GM21717 (cell line): Measurements from ENCODE around the gene MAMLD1.

Experiments used
- ATAC-seq: cut with Tn5 transposase; IDR thresholded peaks from one replicate; pipeline ENCODE4 v1.9.1; 2021; ENCODE audit warnings: mild to moderate bottlenecking, moderate library complexity; ENCODE audit not compliant: unreplicated experiment

MAMLD1 gene

DNA sequence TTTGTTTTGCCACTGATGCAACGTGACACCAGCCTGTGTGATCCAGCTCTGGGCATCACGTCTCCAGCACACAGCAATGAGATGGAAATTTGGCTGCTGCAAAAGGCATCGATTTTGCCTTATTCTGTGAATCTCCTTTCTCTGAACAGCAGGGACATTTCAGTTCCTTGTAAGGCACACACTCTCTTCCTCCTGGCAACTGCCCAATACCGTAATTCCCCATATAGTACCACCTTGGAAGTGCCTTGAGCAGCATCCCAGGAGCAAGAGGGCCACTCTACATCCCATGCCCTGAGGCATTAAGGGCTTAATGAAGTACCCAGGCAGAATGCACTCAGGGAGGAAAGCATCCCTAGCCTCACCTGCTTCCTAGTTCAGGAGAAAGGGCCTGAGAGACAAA, 10.5 kb upstream of the MAMLD1 start:
- ATAC-seq, result no peak

DNA sequence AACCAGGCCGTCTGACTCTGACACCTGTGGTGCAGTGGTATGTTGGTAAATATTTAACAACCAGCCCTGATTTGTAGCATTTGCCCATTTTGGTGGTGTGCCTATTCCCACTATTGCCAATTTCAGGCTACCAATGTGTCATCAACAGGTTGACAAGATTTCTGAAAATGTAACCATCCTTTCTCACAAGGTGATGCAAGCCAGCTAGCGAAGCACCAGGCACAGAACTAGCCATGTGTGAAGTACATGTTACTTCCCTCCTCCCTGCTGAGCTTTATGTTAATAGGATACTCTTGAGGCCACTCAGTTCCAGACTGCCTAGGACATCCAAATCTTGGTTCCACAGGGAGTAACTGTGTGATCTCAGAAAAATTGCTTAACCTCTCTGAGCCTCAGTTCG, 7.2 kb upstream of the MAMLD1 start:
- ATAC-seq, result no peak

DNA sequence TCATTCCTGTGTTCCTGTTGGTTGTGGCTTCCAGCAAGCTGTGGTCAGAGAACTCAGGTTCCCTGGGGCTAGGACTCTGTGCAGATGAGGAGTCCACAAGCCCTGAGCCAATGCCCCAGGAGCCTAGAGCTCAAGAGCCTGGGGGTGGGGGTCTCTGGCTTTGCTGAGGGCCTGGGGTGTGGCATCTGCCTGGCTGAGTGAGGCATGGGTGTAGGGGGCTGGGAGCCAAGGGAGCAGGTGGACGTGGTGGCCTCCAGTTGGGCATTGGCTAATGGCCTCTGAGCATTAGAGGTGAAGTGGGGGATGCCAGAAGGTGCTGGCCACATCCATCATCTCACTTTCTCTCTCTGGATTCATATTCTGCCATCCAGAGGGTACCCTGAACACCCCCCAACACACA, 5.3 kb upstream of the MAMLD1 start:
- no peak for ATAC-seq

DNA sequence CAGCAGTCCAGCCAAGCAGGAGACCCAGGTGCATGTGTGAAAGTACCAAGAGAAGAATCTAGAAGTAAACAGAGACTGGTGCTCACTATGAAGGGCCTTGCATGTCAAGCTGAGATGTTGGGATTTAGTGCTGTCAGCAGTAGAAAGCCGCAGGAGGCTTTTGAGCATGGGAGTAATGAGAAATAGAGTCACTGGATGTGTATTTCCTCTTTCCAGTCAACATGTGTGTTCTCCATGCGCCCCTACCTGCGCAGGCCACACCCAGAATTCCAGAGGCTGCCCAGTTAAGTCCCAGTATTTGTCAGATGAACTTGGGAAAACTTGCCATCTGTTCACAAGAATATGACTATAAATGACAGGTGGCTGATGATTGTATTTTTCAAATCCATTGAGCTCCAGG, 4.5 kb upstream of the MAMLD1 start:
- ATAC-seq, result no peak

DNA sequence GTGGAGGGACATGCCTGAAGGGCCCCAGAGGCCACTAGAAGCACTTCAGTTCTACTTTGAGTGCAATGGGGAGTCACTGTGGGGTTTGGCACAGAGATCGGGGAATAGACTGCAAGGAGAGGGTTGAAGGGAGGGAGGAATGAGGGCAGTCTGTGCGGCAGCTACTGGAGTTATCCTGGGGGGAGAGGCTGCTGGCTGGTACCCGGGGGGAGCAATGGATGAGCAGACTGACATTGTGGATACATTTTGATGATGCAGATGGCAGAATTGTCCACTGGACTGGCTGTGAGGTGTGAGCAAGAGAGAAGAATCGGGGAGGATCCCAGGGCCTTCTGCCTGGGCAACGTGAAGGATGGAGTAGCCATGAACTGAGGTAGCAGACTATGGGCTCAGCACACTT, 2.8 kb upstream of the MAMLD1 start:
- no peak for ATAC-seq

DNA sequence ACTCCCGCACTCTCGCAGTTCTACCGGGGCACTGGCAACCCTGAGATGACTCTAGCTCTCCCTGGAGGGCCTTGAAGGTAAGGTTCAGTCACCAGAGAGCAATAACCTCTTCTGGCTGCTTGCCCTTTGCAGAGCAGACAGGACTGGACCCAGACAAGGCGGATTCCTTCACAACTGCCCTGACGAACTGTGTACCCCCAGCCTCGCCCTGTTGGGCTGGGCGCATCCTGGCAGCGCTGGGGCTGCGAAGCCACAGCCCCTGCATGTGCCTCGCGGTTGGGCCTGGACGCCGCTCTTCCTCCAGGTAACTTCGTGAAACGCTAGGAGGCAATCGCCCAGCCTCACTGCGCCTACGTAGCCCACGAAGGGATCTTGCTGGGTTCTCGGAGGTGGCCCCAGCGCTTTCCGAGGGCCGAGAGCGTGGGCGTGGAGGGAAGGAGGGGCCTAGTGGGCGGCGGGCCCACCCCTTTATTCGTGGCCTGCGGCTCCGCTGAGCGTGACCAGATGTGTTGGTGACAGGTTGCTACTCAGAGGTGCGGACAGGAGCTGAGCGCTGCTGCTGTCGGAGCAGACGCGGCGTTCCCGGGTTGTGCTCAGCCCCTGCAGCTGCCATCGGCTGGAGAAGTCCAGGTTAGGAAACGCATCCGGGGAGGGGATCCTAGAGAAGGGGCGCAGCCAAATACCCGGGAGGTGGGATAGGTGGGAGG, 1.9 kb upstream of the MAMLD1 start:
- ATAC-seq, result no peak

DNA sequence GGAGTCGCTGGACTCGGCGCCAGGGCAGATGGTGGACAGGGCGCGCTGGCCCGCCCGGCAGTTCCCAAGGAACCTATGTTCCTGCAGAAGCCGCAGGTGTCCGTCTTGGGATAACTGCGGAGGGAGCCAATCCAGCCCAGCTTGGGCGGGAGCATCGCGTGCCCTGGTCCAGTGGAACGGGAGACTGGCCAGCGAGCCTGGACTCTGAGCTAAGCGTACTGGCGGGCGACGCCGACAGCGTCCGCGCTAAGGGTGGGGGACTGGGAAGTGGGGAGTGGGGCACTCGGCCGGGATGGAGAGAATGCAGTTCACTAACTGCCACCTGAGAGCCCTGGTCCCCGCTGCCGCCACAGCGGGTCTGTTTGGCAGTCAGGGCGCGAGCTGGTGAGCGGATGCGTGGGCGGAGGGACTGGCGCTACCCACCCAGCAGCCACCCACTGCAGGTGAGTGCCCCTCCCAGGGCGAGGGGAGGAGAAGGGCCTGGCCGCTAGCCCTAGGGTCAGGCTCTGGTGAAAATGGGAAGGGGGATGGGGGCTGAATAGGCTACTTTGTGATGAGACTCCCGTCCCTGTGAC, 1.3 kb upstream of the MAMLD1 start:
- no peak for ATAC-seq

DNA sequence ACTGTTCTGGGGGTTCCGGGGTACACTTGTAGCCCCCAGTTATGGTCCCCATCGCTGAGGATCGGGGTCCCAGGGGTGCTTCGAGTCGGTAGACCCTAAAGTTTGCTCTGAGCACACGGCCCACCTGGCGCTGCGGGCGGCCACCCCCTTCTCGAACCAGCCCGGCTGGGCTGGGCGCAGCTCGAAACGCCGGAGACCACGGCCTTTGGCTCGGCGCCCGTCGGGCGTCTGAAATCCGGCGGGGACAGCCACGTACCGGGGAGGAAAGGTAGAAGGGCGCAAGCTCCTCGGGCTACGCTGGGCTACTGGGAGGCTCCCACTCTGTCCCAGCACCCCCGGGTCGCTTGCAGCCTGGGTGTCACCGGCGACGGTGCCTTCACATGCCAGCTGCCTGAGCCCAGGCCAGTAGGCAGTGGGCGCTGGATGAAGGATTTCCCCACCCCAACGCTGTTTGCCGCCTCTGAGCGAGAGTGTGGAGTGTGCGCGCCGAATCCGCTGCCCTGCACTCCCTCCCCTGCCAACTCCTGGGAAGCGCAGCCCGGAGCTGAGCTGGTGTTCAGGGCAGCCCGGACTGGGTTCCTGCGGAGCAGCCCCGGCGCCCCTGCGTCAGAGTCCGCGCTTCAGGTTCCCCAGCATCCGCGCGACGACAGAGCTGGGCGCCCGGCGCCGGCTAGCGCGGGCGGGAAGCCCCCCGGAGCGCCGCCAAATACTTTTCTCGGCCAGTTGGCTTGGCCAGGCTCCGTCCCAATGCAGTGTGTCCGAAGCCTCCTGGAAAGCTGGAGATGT, 637 bp downstream of the MAMLD1 start:
- no peak for ATAC-seq

DNA sequence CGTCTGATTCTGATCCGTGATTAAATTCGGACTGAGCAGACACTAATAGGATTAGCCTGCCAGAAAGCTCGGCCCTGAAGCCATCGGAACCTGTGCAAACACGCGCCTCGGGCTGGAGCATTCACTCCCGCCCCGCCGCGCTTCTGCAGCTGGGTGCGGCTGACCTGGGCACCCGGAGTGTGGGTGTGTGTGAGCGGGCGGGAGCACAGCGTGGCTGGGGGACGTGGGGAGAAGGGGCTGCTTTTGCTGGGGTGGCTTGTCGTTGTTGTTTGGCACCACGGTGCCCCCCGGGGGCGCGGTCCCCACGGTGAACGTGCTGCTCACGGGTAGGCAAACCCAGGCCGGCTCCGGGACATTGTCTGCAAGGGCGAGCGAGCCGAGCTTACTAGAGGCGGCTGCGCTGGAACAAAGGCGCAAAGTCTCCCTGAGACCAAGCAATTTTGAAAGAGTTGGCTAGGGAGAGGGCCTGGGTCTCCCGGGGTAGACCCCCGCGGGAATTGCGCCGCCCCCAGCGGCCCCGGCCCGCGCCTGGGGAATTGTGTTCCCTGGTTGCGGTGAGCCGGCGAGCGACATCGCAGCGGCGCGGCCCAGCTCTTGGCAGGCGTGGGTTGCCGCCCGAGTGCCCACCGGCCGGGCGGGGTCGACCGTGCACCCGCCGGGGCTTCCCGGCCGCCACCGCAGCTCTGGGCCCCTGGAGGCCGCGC, 1.4 kb downstream of the MAMLD1 start:
- ATAC-seq, result no peak

DNA sequence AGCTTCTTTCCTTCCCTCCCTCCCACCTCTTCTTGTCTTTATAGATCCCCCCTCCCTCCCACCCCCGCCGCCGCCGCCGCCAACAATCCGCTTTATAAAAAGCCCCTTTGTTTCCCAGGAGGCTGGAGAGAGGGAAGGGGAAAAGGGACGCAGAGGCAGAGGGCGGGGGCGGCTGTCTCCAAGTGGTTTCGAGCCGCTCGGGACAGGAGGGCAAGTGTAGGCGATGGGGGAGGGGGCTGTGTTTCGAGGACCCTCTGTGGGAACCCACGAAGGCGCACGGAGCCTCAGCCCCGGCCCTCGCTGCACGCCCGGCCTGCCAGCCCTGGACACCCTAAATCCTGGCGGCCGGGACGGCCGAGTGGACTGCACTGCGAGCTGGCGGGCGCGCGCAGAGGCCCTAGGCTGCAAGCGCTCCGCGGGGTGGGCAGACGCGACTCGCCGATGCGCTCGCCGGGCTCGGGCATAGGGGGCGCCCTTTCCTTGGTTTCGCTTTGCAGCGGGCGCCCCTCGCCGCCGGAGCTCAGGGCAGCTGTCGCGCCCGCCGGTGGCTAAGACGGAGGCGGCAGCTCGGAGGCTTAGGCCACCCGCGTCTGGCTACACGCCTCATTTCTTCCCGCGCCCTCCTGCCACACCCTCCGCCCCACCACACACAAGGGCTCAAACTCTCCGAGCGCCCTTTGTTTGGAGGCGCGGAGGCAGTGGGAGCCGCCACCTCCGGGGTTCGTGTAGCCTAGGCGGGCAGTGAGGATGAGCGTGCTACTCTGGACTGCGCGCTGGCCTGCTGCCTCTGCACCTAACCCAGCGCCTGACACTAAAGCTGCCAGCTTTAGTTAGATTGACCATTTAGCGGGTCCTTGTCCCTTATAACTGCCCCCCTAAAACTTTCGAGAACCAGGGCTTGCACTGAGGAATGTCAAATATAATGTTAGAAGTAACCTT, 2.2 kb downstream of the MAMLD1 start:
- no peak for ATAC-seq

DNA sequence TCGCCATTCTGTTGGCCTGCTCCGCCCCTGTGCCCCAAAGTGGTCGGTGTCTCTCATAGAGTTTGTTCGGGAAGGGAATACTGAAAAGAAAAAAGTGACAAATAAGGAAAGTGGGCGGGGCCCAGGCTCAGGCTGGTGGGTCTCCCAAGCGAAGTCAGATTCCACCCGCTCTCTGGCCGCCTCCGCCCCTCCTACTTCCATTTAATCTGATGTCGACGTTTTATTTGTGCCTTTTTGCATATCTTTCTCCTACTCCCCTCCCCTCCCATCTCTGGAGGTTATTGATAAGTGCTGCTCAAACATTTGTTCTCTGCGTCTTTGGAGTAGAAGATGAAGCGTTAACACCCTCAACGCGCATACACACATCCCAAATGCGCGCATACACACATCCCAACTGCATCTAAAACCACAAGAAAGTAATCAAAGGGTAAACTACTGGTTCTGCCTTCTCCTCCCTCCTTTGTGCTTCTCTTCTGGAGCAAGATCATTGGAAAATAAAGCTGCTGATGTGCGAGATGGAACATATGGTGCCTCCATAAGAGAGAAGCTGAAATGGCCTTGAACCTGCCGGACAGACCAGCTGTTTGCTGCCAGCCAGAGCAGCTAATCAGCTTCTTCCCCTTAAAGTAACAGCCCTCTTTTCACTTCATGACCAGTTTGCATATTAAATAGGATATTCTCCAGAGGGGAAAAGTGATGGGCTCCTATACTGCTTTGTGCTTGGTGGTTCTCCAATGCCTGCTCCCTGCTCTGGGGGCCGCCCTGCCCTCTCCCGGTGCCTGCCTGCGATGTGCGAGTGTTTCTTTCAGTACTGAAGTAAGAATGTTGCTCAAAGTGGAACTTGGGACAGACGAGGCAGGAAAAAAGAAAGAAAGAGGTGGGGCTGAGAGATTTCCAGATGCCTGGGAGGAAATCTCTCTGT, 3.1 kb downstream of the MAMLD1 start:
- no peak for ATAC-seq

DNA sequence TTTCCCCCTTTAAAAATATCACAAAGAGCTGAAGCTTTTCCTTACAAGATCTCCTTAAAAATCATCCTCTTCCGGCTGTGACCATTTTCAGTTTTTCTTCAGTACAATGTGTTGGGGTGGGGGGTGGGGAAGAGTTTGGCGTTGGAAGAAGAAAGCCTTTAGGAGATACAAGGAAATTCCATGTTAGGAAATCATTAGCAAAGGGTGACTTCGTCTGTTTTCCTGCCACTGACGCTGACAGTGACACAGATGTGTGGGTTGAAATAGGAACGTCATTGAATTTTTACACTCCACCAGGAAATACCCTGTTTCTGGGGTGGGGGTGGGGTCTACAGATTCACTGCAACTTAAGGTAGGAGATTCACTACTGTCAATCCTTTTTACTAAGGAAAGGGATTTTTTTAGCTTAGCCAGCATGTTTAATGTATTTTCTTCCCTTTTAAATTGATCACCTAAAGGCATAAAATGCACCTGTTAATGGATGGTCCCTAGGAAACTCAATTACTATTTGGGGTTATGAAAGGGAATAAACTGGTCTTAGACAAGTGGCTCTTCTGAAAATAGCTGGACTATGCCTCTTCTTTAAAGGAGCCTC, 3.9 kb downstream of the MAMLD1 start:
- no peak for ATAC-seq

DNA sequence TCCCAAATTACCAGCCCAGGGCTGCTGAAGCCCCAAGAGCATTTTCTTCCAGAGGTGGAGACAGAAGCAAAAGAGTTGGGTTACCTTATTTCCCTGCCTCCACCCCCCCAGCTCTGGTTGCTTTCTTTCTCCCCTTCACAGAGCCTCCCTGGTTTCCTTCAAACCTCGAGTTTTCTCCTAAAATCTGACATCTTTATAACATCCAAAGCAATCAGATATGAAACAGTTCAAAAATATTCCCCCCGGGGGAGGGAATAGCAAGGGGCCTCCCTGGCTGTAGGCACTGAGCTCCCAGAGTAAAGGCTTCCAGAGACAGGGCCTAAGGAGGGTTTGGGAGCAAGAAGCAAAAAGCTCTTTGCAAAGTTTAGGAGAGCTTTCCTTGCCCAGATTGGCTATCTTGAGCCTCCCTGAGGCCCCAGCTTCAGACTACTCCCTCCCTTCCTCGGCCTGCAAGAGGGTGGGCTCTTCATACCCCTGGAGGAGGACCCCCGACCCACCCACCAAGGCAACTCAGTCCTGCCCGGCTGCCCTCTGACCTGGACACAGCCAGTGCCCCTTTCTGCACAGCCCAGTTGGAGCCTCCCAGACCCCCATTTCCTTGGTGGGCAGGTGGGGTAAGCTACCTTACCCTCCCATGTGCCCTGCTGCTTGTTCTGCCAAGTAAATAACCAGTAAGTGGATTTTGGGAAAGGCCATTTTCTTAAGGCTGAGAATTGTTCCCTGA, 7.6 kb downstream of the MAMLD1 start:
- no peak for ATAC-seq

DNA sequence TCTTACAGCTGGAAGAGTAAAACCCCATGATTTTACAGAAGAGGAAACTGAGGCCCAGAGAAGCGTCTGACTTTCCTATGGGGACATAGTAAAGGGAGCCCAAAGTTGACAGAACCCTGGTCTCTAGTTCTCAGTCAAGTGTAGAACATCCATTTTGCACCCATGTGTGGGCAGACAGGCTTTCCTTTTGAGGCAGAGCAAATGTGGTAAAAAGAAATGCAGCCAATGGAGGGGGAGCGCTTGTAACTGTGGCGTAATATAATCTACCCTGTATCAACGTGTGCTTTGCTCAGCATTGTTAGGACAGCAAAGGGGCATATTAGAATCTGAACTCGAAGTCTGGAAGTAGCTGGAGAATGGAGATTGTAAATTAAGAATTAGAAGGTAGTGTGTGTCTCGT, 8.8 kb downstream of the MAMLD1 start:
- no peak for ATAC-seq

DNA sequence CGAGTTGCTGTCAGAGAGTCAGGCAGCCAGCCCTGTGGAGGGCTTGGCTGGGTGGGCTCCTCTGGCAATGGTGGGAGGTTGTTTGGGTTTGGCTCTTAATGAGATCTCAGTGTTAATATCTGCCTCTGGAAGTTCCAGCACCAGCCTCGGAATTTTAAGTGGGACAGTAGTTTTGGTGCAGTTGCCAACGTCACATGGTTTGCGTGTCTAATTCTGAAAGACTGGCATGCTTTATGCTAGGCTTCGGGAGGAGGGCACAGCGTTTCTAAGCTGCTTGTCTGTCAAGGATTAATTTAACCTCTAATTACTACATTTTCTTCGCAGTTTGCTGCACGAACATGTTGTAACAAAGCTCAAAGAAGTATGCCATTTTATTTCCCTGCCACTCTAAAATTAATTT, 9.2 kb downstream of the MAMLD1 start:
- ATAC-seq, result no peak

DNA sequence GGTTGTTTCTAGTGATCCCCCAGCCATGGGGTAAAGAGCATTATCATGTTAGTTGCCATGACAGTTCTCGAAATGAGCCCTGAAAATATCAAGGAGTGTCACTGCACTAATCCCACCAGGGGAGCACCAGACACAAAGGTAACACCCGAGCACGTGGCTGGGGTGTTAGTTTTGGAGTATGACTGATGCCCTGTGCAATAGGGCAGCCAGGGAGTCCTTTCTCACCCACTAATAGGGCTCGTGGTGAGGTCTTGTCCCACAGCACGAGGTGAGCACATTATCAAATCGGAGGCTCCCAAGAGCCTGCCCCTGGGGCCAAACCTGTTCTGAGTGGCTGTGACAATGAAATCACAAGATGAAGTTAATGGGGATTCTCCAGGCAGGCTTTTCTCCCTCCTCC, 9.6 kb downstream of the MAMLD1 start:
- no peak for ATAC-seq

DNA sequence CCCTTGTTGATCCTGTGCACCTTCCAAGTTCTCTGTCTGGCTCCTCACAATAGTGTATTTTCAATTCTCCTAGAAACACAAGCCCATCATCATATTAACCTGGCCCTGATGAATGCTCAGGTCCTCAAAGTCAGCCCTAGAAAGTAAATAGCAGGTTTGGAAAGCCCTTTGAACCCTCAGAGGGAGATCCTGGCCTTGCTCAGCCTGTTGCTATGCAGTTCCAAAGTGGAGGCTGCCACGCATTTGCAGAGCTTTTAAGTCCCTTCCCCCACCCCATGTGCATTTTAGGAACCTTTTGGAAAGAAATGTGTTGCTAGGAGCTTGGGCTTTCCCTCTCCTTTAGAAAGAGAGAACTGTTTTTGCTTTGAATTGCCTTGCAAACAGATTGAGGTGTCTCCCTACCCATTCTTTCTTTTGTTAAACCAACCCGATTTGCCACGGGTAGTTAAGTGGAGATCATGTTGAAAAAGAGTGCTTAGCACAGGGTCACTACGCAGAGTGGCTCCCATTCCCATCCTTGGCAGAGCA, 12.2 kb downstream of the MAMLD1 start:
- no peak for ATAC-seq

DNA sequence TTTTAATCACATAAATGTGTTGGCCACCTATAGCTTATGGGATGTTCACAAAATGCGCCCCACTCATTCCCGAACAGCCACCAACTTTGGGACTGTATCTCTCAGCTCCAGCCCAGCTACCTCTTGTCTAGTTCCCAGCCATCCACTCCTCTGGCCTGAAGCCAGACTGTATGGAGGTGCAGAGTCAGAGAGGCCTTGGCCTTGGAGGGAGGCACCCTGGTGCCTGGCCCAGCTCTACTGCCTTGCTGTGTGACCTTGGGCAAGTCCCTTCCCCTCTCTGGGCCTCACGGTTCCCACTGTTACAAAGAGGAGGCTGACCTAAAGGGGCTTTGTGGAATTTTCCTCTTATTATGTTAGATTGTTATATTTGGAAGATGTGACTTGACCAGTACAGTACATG, 13.9 kb downstream of the MAMLD1 start:
- no peak for ATAC-seq
